Stromal cell of bone marrow (primary cell): ENCODE measurements around the gene PPM1L.
A peak's percentile ranks its signal among the peaks of the same experiment; 100 is the strongest.

Experiments used
- DNase-seq: peaks from one replicate; pipeline ENCODE4 v3.0.0-alpha.2; 2012; ENCODE audit warnings: low read depth

Gene PPM1L

DNA sequence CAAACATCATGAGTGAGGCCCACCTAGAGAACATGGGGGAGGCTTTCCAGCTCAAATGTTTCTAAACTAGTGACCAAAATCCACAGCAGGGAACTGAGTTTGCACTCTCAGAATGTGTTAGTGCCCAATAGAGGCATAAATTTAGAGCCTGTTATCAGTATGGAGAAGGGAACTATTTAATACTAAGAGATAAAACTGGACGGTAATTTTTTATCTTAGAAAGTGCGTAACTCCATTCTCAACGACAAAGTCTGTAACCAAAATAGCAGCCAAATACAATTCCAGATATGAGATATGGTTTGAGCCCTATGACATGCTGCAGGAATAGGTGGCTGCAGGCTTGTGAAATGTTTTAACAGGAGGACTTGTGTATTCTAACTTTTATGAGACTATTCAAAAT is 345.6 kb downstream of the PPM1L start:
- no peak for DNase-seq

DNA sequence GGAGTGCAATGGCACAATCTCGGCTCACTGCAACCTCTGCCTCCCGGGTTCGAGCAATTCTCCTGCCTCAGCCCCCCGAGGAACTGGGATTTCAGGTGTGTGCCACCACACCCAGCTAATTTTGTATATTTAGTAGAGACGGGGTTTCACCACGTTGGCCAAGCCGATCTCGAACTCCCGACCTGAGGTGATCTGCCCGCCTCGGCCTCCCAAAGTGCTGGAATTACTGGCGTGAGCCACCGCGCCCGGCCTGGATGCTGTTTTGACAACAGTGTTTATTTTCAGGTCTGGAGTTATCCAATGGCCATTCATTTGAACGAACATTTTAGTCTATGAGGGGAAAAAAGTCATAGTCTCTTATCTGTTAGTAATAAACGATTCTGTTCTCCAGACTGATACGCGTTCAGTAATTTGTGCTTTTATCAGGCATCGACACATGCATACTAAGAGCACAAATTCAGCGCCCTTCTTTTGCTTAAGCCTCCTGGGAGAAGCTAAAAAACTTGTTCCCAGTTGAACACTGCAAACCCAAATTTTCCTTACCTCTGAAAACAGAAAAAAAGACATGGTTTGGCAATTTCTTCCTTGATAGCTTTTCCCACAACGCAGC is 347.9 kb downstream of the PPM1L start:
- no peak for DNase-seq

DNA sequence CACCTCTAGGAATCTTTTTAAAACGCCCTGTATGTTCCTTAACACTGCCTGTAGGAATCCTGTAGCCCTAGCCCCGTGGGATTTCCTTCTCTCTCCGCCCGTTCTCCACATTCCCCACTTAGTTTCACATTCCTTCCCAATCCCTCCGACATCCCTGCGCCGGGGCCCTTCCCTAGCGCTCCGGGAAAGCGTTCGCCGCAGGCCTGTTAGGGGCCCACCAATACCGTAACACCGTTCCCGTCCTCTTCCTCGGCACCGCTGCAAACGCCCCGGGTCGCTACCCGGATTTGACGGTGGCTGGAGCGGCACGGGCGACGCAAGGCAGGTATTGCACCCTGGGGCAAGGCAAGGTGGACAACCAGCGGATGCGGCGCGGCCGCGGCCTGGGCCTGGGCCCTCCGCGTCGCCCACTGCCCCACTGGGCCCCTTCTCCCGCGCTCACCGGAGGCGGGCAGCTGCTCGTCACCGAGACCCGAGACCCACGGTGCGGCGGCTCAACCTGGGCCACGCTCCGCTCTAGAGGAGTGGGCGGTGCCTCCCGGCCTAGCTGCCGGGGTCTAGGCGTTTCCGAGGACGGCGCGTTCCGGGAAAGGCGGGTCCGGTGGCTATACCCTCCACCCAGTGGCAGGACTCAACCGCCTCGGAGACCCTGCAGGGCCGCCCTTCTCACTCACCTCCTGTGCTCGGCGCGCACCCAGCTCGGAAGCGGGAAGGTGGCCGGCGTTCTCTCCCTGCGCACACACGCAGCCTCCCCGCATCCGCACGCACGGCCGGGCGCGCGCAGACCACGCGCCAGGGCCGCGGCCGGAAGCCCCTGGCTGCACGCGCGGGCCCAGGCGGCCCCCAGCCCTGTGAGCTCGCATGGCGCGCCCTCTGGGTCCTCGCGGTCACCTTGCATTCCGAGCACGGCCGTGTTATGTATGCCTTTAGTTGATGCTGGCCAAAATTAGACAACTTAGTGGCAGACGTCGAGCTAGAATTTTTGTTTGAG is 348.8 kb downstream of the PPM1L start, which contains the start of gene B3GALNT1:
Gene B3GALNT1, minus strand, starts transcription at position 789 of the 991 bp plus-strand sequence. CDS start 18,595 bp downstream, outside the sequence.
- peak; percentile 23 for DNase-seq

DNA sequence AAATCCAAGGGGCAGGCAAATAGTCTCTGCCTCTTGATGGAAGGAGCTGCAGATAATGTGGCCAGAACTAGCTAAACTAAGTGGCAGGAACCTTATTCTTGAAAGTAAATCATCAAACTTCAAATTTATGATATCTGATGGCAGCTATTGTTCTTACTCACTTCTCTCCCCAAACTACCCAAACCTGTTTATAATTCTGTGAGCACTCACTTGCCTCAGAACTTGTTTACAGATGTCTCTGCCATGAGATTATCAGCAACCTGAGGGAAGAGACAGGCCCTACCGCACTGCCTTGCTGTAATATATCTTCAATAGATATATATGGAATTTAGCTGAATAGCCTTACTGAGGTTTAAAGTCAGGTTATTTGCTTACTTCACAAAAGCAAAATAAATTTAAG is 351.3 kb downstream of the PPM1L start:
- no peak for DNase-seq

DNA sequence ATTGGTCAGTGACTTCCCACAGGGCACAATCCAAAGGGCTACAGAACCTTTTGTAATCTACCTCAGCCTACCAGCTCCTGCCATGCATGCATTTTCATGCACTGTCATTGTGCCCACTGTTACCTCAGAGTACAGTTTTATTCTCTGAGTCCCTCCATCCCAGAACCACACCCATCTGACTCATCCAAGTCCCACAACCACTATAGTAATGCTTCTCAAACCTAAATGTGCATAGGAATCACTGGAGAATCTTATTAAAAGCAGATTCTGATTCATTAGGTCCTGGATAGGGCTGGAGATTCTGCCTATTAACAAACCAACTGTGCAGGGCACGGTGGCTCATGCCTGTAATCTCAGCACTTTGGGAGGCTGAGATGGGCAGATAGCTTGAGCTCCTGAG is 352.8 kb downstream of the PPM1L start:
- peak; percentile 38 for DNase-seq

DNA sequence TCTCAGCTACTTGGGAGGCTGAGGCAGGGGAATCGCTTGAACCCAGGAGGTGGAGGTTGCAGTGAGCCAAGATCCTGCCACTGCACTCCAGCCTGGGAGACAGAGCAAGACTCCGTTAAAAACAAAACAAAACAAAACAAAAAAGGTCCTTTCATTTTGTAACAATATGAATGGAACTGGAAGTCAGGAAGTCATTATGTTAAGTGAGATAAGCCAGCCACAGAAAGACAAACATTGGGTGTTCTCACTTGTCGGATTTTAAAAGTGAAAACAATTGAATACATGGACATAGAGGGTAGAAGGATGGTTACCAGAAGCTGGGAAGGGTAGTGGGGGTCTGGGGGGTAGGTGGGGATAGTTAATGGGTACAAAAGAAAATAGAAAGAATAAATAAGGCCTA is 361.6 kb downstream of the PPM1L start:
- DNase-seq: no peak

DNA sequence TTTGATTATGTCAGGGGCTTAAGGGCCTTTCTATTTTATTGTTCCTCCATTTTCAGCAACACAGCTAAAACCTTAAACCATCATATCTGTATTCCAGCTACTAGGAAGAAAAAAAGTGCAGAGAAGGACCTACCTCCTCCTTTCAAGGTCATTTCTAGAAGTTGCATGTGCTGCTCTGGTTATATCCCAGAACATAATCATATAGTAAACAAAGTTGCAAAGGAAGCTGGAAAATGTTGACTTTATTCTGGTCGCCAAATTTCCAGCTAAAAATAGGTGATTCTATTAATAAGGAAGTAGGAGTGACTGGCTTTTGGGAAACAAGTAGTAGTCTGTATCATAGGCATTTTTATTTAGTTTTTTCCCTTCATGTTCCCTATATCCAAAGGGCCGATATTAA is 370.5 kb downstream of the PPM1L start:
- no peak for DNase-seq
